Measurements from ENCODE around the gene DDX60. TPM values are rescaled to one million over a fixed set of nuclear protein-coding genes. Genes with fewer than 3 reads are reported as not detected.
"Not testable (repeated sequence)": the region's sequence is repeated elsewhere in the genome, so short reads cannot be mapped to it uniquely, and the experiment has no call there.

DDX60 gene
- polyA plus RNA-seq, 1 donor from 2014 or later: not detected

DNA sequence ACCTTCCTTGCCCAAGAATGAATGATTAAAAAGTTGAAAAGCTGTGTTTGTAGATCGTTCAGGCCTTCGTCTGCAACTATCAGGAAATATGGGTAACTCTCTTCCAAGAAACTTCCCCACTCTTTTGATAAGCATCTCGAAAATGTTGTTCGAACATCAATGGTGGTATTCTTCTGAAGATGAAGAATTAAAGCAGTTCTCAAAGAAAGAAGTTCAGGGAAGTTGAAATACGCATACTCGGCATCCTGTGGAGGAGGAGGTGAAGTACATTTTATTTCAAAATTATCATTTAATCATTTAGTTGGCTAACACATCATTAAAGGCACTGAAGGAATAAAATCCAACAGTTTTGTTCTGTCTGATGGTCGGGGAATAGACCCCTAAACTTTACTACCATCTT lies 12.1 kb downstream of the DDX60 start:
- H3K9ac ChIP-seq (ENCODE audit: low read length): no peak overlapping the region
- no peaks in the 10 kb centered on the region for H3K9me3 ChIP-seq (ENCODE audit: low read length)
- no peaks in the 10 kb centered on the region for H3K9me2 ChIP-seq (ENCODE audit: insufficient read depth, low read length)
- no peak overlapping the region for H3K4me2 ChIP-seq (ENCODE audit: low read length)
- no peaks in the 10 kb centered on the region for H3F3A ChIP-seq (ENCODE audit: insufficient read depth, low read length, poor library complexity, severe bottlenecking)
- H4K20me1 ChIP-seq (ENCODE audit: insufficient read depth): no peaks in the 10 kb centered on the region
- no peaks in the 10 kb centered on the region for H3K36me3 ChIP-seq (ENCODE audit: insufficient read depth, low read length)
- no peaks in the 10 kb centered on the region for H3K27me3 ChIP-seq (ENCODE audit: insufficient read depth, low read depth, low read length)
- no peak overlapping the region for H3K27ac ChIP-seq (ENCODE audit: low read length)
- no peak overlapping the region for H3K4me3 ChIP-seq (ENCODE audit: low read length)
- H3K79me2 ChIP-seq (replicated peaks; ENCODE audit: insufficient read depth, low read length): no peaks in the 10 kb centered on the region
- TF ChIP-seq EP300 (conservative IDR thresholded peaks at IDR 0.05; ENCODE audit: poor library complexity, severe bottlenecking) (no peak), RAD21 (conservative IDR thresholded peaks at IDR 0.05) (no peak), TAF1 (IDR thresholded peaks at IDR 0.05; ENCODE audit: low read depth) (no peak), REST (IDR thresholded peaks at IDR 0.05; ENCODE audit: borderline replicate concordance) (no peak), EZH2 (IDR thresholded peaks at IDR 0.05; ENCODE audit: borderline replicate concordance, insufficient read depth, low read length, poor library complexity, severe bottlenecking) (no peak), POLR2AphosphoS5 (IDR thresholded peaks at IDR 0.05) (no peak), SMC3 (conservative IDR thresholded peaks at IDR 0.05; ENCODE audit: poor library complexity) (no peak), MXI1 (conservative IDR thresholded peaks at IDR 0.05; ENCODE audit: poor library complexity, severe bottlenecking) (no peak)
- TF ChIP-seq, protein P1, sequence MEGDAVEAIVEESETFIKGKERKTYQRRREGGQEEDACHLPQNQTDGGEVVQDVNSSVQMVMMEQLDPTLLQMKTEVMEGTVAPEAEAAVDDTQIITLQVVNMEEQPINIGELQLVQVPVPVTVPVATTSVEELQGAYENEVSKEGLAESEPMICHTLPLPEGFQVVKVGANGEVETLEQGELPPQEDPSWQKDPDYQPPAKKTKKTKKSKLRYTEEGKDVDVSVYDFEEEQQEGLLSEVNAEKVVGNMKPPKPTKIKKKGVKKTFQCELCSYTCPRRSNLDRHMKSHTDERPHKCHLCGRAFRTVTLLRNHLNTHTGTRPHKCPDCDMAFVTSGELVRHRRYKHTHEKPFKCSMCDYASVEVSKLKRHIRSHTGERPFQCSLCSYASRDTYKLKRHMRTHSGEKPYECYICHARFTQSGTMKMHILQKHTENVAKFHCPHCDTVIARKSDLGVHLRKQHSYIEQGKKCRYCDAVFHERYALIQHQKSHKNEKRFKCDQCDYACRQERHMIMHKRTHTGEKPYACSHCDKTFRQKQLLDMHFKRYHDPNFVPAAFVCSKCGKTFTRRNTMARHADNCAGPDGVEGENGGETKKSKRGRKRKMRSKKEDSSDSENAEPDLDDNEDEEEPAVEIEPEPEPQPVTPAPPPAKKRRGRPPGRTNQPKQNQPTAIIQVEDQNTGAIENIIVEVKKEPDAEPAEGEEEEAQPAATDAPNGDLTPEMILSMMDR (IDR thresholded peaks at IDR 0.05; ENCODE audit: poor library complexity, severe bottlenecking): no peak
- H2AFZ ChIP-seq (ENCODE audit: low read depth, low read length): no peak overlapping the region

GRCh38 chr4:168304744-168305459 lies 13.7 kb downstream of the DDX60 start:
- no peak overlapping the region for H2AFZ ChIP-seq (ENCODE audit: low read depth, low read length)
- H3F3A ChIP-seq (ENCODE audit: insufficient read depth, low read length, poor library complexity, severe bottlenecking): no peaks in the 10 kb centered on the region
- no peak overlapping the region for H3K9ac ChIP-seq (ENCODE audit: low read length)
- H3K9me2 ChIP-seq (ENCODE audit: insufficient read depth, low read length): no peaks in the 10 kb centered on the region
- H3K27ac ChIP-seq (ENCODE audit: low read length): no peak overlapping the region
- no peaks in the 10 kb centered on the region for H3K79me2 ChIP-seq (replicated peaks; ENCODE audit: insufficient read depth, low read length)
- H3K27me3 ChIP-seq (ENCODE audit: insufficient read depth, low read depth, low read length): no peaks in the 10 kb centered on the region
- no peak overlapping the region for H3K4me2 ChIP-seq (ENCODE audit: low read length)
- TF ChIP-seq RAD21 (conservative IDR thresholded peaks at IDR 0.05) (no peak), REST (IDR thresholded peaks at IDR 0.05; ENCODE audit: borderline replicate concordance) (no peak), POLR2AphosphoS5 (IDR thresholded peaks at IDR 0.05) (no peak), MXI1 (conservative IDR thresholded peaks at IDR 0.05; ENCODE audit: poor library complexity, severe bottlenecking) (no peak), EZH2 (IDR thresholded peaks at IDR 0.05; ENCODE audit: borderline replicate concordance, insufficient read depth, low read length, poor library complexity, severe bottlenecking) (no peak), SMC3 (conservative IDR thresholded peaks at IDR 0.05; ENCODE audit: poor library complexity) (no peak), EP300 (conservative IDR thresholded peaks at IDR 0.05; ENCODE audit: poor library complexity, severe bottlenecking) (no peak), TAF1 (IDR thresholded peaks at IDR 0.05; ENCODE audit: low read depth) (no peak)
- TF ChIP-seq, protein P1 (IDR thresholded peaks at IDR 0.05; ENCODE audit: poor library complexity, severe bottlenecking): no peak
- H3K4me3 ChIP-seq (ENCODE audit: low read length): no peak overlapping the region
- no peaks in the 10 kb centered on the region for H3K9me3 ChIP-seq (ENCODE audit: low read length)
- no peaks in the 10 kb centered on the region for H3K36me3 ChIP-seq (ENCODE audit: insufficient read depth, low read length)
- no peaks in the 10 kb centered on the region for H4K20me1 ChIP-seq (ENCODE audit: insufficient read depth)

- H3K4me2 ChIP-seq (ENCODE audit: low read length); H3K27ac ChIP-seq (ENCODE audit: low read length); H3K36me3 ChIP-seq (ENCODE audit: insufficient read depth, low read length); H3K9me3 ChIP-seq (ENCODE audit: low read length); H3K9me2 ChIP-seq (ENCODE audit: insufficient read depth, low read length); H2AFZ ChIP-seq (ENCODE audit: low read depth, low read length); H3K79me2 ChIP-seq (replicated peaks; ENCODE audit: insufficient read depth, low read length); H4K20me1 ChIP-seq (ENCODE audit: insufficient read depth); H3F3A ChIP-seq (ENCODE audit: insufficient read depth, low read length, poor library complexity, severe bottlenecking); H3K4me3 ChIP-seq (ENCODE audit: low read length); H3K27me3 ChIP-seq (ENCODE audit: insufficient read depth, low read depth, low read length); H3K9ac ChIP-seq (ENCODE audit: low read length): not testable (repeated sequence)
These were observed 15.1 kb downstream of the DDX60 start for GRCh38 chr4:168303430-168303829.

Data from neural cell (in vitro differentiated cells).